GM12878 (cell line): Measurements from ENCODE around the gene SLC24A3.

Source experiments
- CHD2 ChIP-seq: IDR thresholded peaks from 2 replicates; pipeline ENCODE4 v1.6.1; 2011; ENCODE audit warnings: low read depth, low read length, improper control_type of control experiment, borderline replicate concordance
- MTA3 ChIP-seq: IDR thresholded peaks from 2 replicates; pipeline ENCODE4 v1.6.1; 2012; ENCODE audit warnings: low read length, inconsistent platforms, borderline replicate concordance
- NR2C2 ChIP-seq: IDR thresholded peaks from 2 replicates; pipeline ENCODE4 v1.6.1; 2011; ENCODE audit warnings: borderline replicate concordance, low read depth; ENCODE audit not compliant: control insufficient read depth, insufficient read length
- POLR2A ChIP-seq: IDR thresholded peaks from 2 replicates; pipeline ENCODE4 v1.6.1; 2011; ENCODE audit warnings: low read depth, mild to moderate bottlenecking, low read length
- SIN3A ChIP-seq: IDR thresholded peaks from 2 replicates; pipeline ENCODE4 v1.6.1; 2012; ENCODE audit warnings: low read depth, low read length, improper control_type of control experiment
- SIX5 ChIP-seq: IDR thresholded peaks from 2 replicates; pipeline ENCODE4 v1.6.1; 2011; ENCODE audit warnings: mild to moderate bottlenecking, low read depth, low read length, moderate library complexity; ENCODE audit not compliant: severe bottlenecking
- SMARCA5 ChIP-seq: fragments of 450-650 bp; IDR thresholded peaks from 2 replicates; pipeline ENCODE4 v1.6.1; 2017; ENCODE audit warnings: mild to moderate bottlenecking
- SREBF2 ChIP-seq: IDR thresholded peaks from 2 replicates; pipeline ENCODE4 v1.6.1; 2012; ENCODE audit warnings: mild to moderate bottlenecking, low read length
- ZNF274 ChIP-seq: IDR thresholded peaks from one replicate; pipeline ENCODE4 v1.8.0; 2011; ENCODE audit not compliant: insufficient read length, insufficient read depth
- TF ChIP-seq, protein P1 (sequence below): IDR thresholded peaks from 2 replicates; pipeline ENCODE4 v1.6.1; 2012; ENCODE audit warnings: low read depth, low read length, improper control_type of control experiment
- TF ChIP-seq, protein P2 (sequence below), 3 experiments: IDR thresholded peaks in 2 of 3; conservative IDR thresholded peaks in 1 of 3; 2 replicates each; pipeline ENCODE4 v1.5.1; 2011; ENCODE audit warnings: low read depth in 3 of 3, low read length in 3 of 3, mild to moderate bottlenecking in 3 of 3, control low read depth in 2 of 3, moderate library complexity in 2 of 3, inconsistent platforms in 1 of 3, mixed read lengths in 1 of 3; ENCODE audit not compliant: control insufficient read depth in 2 of 3, insufficient read depth in 1 of 3; ENCODE audit errors: extremely low read depth in 1 of 3
- TF ChIP-seq, protein P3 (sequence below): IDR thresholded peaks from 2 replicates; pipeline ENCODE4 v1.6.1; 2012; ENCODE audit warnings: mild to moderate bottlenecking, low read depth, low read length

DNA sequence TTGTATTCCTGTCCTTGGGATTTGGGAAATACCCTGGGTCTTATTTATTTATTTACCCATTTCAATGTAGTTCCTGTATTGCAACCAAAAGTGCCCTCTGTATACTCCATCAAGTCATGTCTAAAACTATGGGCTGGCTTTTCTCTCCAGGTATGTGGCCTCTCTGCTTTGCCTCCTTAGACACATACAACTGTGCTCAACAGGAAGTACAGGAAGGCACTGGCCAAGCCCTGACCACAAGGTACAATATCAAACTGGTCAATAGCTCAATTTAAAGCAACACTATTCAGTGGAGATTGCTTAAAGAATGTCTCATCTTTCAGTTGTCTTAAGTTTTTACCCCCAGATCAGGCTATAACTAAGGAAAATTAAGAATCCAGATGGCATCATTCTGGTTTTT, 42.3 kb upstream of the SLC24A3 start:
- TF ChIP-seq ZNF274 (no peak), SIX5 (no peak), SIN3A (no peak), NR2C2 (no peak), SMARCA5 (no peak), POLR2A (no peak), SREBF2 (no peak), CHD2 (no peak), MTA3 (no peak)
- TF ChIP-seq, protein P1, sequence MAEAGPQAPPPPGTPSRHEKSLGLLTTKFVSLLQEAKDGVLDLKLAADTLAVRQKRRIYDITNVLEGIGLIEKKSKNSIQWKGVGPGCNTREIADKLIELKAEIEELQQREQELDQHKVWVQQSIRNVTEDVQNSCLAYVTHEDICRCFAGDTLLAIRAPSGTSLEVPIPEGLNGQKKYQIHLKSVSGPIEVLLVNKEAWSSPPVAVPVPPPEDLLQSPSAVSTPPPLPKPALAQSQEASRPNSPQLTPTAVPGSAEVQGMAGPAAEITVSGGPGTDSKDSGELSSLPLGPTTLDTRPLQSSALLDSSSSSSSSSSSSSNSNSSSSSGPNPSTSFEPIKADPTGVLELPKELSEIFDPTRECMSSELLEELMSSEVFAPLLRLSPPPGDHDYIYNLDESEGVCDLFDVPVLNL: no peak
- TF ChIP-seq, protein P2, sequence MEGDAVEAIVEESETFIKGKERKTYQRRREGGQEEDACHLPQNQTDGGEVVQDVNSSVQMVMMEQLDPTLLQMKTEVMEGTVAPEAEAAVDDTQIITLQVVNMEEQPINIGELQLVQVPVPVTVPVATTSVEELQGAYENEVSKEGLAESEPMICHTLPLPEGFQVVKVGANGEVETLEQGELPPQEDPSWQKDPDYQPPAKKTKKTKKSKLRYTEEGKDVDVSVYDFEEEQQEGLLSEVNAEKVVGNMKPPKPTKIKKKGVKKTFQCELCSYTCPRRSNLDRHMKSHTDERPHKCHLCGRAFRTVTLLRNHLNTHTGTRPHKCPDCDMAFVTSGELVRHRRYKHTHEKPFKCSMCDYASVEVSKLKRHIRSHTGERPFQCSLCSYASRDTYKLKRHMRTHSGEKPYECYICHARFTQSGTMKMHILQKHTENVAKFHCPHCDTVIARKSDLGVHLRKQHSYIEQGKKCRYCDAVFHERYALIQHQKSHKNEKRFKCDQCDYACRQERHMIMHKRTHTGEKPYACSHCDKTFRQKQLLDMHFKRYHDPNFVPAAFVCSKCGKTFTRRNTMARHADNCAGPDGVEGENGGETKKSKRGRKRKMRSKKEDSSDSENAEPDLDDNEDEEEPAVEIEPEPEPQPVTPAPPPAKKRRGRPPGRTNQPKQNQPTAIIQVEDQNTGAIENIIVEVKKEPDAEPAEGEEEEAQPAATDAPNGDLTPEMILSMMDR (IDR thresholded peaks at IDR 0.05 in 2 of 3, conservative IDR thresholded peaks at IDR 0.05 in 1 of 3; ENCODE audit: control insufficient read depth in 2 of 3, extremely low read depth in 1 of 3, insufficient read depth in 1 of 3, low read depth in 3 of 3, low read length in 3 of 3): no peak
- TF ChIP-seq, protein P3, sequence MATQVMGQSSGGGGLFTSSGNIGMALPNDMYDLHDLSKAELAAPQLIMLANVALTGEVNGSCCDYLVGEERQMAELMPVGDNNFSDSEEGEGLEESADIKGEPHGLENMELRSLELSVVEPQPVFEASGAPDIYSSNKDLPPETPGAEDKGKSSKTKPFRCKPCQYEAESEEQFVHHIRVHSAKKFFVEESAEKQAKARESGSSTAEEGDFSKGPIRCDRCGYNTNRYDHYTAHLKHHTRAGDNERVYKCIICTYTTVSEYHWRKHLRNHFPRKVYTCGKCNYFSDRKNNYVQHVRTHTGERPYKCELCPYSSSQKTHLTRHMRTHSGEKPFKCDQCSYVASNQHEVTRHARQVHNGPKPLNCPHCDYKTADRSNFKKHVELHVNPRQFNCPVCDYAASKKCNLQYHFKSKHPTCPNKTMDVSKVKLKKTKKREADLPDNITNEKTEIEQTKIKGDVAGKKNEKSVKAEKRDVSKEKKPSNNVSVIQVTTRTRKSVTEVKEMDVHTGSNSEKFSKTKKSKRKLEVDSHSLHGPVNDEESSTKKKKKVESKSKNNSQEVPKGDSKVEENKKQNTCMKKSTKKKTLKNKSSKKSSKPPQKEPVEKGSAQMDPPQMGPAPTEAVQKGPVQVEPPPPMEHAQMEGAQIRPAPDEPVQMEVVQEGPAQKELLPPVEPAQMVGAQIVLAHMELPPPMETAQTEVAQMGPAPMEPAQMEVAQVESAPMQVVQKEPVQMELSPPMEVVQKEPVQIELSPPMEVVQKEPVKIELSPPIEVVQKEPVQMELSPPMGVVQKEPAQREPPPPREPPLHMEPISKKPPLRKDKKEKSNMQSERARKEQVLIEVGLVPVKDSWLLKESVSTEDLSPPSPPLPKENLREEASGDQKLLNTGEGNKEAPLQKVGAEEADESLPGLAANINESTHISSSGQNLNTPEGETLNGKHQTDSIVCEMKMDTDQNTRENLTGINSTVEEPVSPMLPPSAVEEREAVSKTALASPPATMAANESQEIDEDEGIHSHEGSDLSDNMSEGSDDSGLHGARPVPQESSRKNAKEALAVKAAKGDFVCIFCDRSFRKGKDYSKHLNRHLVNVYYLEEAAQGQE: no peak
